ENCODE measurements around the gene KRIT1.
"Not testable (repeated sequence)": the region's sequence is repeated elsewhere in the genome, so short reads cannot be mapped to it uniquely, and the experiment has no call there.

The KRIT1 gene

GRCh38 chr7:92245487-92246359 is at the start of gene KRIT1, which contains the start of gene ANKIB1:
Gene KRIT1, minus strand, starts transcription at chr7:92245914. Its CDS starts 3,779 bp downstream, at chr7:92242135.
Gene ANKIB1, plus strand, starts transcription at chr7:92245974. Its CDS starts 49,005 bp downstream, at chr7:92294979.
- DNase-seq, result peak; percentile 96

DNA sequence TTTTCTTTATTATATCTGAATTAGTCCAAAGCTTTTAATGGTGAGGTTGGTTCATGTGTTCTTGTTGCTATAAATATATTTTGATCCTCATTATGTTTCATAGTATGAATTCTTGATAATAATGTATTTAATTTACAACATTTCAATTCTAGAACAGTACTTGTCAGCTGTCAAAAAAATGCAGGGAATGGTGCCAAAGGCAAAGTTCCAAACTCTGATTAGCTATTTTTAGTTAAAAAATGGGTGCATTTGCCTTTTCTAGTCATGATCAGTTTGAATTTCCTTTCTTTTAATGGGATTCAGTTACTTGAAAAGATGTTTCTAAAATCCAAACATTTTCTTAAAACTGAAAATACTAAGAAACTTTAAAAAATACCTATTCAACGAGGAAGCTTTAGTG is 49.7 kb upstream of the KRIT1 start:
- DNase-seq, result no peak

- DNase-seq, result no peak
Observed at GRCh38 chr7:92293896-92294590, 48.3 kb upstream of the KRIT1 start.

DNA sequence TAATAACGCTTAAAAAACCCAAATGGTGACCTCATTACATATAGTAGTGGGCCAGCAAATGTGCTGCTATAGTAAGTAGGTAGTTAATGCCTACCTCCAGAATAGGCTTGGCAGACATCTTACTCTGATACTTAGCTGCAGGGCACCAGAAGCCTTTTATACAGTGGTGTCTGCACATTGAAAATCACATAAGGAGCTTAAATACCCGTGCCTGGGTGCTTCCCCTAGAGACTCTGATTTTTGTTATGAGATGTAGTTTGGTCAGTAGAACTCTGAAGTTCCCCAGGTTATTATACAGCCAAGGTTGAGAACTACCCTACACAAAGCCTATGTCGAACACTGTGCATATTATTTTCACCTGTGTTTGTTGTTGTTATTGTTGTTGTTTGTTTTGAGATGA is 47.3 kb upstream of the KRIT1 start:
- DNase-seq, result no peak

DNA sequence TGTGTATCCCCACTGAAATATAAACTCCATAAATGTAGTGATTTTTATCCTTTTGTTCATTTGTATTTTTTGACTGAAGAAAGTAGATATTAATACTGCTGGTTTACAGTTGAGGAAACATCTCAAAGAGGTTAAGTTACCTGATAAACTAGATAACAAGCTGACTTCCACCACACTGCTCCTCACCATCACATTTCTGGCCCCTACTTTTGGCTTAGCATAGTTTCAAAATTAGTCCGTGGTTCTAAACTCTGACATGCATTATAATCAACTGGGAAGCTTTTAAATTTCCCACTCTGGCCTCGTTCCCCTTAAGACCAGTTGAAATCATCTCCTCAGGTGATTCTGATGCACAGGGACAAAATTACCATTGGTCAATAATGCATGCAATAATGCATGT is 43.6 kb upstream of the KRIT1 start:
- no peak for DNase-seq

DNA sequence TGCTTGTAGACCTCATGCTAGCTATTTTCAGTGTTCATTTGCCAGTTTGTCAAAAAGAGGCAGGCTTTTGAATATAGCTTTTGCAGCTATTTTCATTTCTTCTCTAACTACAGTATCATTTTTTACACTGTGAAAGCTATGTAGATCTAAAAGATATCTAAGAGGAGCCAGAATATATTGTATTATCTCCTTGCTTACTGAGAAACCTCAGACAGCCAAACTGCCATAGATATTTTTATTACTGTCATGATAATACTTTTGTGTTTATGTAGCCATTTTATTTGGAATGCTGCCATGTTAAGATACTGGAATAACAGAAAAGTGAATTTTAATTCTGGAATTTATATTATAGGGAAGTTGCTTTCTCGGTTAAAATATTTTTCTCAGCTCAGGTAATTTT is 37.2 kb upstream of the KRIT1 start:
- DNase-seq, result no peak

DNA sequence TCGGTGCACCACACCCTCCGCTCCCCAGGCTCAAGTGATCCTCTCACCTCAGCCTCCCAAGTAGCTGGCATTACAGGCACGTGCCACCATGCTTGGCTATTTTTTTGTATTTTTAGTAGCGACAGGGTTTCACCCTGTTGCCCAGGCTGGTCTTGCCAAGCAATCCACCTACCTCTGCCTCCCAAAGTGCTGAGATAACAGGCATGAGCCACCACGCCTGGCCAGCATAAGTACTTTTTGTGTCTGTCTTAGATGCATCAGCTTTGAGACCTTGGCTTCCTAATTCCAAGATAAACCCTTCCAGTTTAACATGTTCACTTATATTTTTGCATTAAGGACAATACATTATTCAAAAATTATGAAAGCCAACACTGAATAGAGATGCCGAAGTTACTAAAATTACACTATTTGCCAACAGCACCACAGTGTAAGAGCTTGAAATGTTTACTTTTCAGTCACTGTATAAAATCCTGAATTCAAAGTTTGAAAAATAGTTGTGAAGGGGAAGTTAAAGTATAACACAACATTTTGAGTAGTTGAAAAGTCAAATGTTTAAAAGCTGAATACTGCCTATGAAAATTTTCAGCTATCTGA is 36.6 kb upstream of the KRIT1 start:
- no peak for DNase-seq

- no peak for DNase-seq
Observed at GRCh38 chr7:92281031-92281430, 35.3 kb upstream of the KRIT1 start.

- DNase-seq, result peak; percentile 14
Observed at GRCh38 chr7:92279396-92280031, 33.8 kb upstream of the KRIT1 start.

GRCh38 chr7:92276460-92276864 is 30.7 kb upstream of the KRIT1 start:
- DNase-seq, result no peak

- DNase-seq, result no peak
Observed at GRCh38 chr7:92275327-92275726, 29.6 kb upstream of the KRIT1 start.

DNA sequence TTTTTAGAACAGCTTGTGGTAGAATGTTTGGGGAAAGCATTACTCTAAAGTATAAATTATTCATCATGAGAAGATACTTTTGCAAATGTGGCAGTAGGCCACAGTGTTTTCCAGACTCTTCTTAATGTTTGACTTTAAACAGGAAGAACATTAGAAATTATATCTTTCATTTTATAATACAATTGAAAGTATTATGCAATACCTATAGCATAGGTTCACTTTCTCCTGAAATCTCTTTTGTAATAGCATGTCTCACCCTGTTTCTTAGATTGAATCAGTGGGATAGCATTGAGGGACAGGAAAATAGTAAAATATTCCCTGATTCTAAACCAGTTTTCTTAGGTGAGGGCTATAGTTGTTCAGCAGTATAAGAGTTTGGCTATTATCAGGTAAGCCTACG is 23.2 kb upstream of the KRIT1 start:
- DNase-seq, result no peak

DNA sequence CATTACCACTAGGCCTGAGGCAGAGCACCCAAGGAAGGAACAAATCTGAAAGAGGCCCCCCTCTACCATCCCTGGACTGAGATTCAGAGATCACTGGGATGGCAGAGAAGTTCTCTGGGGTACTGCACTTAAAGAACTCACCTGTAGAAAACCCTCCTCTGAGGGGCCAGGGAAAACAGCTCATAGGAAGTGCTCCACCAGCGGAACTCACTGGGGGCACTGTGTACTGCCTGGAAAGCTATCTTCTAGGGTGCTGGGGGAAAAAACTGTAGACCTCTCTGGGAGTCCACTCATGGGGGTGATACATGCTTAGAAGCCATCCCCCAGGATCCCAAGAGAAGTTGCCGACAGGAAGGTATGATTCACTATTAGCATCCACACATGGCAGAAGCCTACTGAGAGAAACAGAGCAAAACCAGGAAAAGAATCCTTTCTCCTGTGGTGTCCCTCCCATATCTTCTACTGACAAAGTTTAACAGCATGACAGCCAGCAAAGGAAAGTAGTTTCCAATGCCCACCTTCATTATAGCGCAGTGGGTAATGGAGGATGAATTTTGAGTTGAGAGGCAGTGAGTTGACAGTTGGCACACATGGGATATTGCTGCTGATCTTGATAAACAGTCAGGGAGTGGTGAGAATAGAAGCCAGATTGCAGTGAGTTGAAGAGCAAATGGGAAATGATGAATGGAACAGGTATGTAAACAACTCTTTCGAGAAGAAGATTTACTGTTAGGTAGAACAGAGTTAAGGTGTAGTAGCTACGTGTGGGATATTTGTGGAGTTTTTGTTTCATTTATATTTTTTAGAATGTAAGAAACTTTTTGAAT is 20.9 kb upstream of the KRIT1 start:
- DNase-seq, result no peak

- DNase-seq, result no peak
Observed at GRCh38 chr7:92260248-92260781, 14.6 kb upstream of the KRIT1 start.

GRCh38 chr7:92259610-92260247 is 14.0 kb upstream of the KRIT1 start:
- no peak for DNase-seq

- DNase-seq, result no peak
Observed at GRCh38 chr7:92259062-92259461, 13.3 kb upstream of the KRIT1 start.

DNA sequence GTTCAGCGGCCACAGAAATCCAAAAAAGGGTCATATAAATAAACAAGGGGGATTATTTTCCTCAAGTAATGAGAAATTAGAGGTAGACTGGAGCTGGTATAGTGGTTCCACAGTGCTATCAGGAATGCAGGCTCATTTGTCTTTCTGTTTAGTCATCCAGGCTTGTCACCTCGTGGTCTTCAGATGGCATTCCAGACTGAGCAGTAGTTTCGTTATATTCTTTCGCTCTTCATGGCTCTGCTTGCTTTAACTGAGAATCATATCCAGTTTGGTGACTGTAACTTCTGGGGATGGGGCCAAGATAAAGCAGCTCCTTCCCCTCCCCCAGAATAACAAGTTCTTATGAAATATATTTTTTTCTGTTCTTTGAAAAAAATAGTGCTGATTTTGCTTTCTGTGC is 9.6 kb upstream of the KRIT1 start:
- no peak for DNase-seq

DNA sequence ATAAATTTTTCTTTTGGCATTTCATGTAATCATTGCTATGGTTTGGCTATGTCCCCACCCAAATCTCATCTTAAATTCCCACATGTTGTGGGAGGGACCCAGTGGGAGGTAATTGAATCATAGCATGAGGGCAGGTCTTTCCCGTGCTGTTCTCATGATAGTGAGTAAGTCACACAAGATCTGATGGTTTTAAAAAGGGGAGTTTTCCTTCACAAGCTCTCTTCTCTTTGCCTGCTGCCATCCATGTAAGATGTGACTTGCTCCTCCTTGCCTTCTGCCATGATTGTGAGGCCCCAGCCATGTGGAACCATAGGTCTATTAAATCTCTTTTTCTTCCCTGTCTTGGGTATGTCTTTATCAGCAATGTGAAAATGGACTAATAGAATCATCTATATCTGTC is 9.1 kb upstream of the KRIT1 start:
- not testable (repeated sequence) for DNase-seq

DNA sequence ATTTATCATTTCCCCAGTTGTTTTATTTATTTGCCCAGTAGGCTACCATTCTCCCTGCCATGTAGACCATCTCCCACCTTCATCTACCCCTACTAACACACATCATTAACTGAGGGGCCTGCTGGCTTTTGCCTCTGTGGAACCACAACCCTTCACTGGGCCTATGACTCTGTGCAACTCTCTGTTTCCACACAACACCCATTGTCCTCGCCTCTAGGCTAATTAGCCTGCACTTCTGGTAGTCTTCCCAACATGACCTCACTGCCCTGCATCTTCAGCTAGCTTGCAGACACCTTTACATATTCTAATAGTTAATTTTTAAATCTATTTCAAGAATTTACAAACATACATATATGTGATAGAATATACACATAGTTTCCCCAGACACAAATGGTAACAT is 7.5 kb upstream of the KRIT1 start:
- DNase-seq, result no peak

DNA sequence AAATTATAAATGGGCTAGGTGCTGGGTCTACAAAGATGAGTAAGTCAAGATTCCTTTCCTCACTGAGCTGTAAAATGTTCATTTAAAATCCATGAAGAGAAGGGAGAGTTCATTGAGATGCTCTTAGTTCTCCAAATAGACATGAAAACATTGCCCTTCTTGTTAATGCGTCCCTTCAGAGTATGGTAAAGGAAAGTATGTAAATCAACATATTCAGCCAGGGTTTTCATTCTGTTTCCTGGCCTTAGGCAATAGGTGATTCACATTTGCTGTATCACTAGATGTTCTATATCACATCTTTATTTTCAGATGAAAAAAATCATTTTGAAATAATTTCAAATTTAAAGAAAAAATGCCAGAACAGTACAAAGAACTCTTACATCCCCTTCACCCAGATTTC is 5.5 kb upstream of the KRIT1 start:
- no peak for DNase-seq

GRCh38 chr7:92250603-92251002 is 4.9 kb upstream of the KRIT1 start:
- DNase-seq, result no peak
